SH-SY5Y (cell line): ENCODE measurements around the gene OTUD7B.

ENCODE experiments used
- GATA2 ChIP-seq: IDR thresholded peaks from 2 replicates; pipeline ENCODE4 v1.6.1; 2011; ENCODE audit warnings: mild to moderate bottlenecking, low read depth, low read length
- GATA3 ChIP-seq: IDR thresholded peaks from 2 replicates; pipeline ENCODE4 v1.6.1; 2011; ENCODE audit warnings: low read depth, mild to moderate bottlenecking, low read length, moderate library complexity

The OTUD7B gene

DNA sequence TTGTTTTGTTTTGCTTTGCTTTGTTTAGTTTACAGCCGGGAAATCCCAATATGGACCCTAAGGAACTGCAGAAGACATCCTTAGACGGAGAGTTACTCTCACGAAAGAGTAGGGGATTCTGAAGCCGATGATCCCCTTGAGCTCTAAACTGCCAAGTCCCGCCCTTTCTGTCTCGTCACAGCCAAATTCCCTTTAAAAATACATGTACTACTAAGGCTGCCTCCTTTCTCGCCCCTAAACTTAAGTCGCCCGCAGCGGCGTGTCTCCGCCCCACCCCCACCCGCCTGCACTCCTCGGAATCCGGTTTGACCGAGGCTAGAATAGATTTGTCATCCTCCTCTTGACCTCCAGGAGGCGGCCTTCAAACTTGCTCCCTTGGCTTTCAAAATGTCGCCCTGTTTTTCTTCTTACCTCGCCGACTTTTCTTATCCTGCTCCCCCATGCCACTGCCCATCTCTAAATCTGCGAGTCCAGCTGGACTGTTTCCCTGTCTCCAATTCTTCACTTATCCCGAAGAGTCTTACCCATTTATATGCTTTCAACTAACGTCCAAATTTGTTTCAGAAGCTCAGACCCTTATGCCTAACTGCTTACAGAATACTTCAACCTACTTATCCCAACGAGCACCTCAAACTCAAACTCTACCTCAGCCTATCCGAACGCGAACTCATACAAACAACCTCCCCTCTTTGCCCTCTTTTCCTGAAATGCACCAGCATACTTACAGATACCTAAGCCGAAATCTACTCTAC is 122.1 kb downstream of the OTUD7B start:
- TF ChIP-seq GATA2 (0 out of 2 replicates have a peak, but pooled peaks have one; percentile 3), GATA3 (no peak)
